Left ventricle myocardium superior (tissue), 1 donor: Measurements from ENCODE around the gene DNAJC6. TPM values are rescaled to one million over a fixed set of nuclear protein-coding genes. Genes with fewer than 3 reads are reported as not detected.

Experiments used
- ATAC-seq: fragments of 200-7000 bp; cut with Tn5 transposase; one replicate; pipeline ENCODE4 v1.9.1; 2020; ENCODE audit warnings: mild to moderate bottlenecking, moderate library complexity
- DNase-seq: peaks from one replicate; pipeline ENCODE4 v3.0.0-alpha.2; 2020
- intact Hi-C: fragments of 100-400 bp; cut with micrococcal nuclease; formaldehyde crosslinking; loops from one replicate; pipeline ENCODE4 v1.11.0; 2022
- long read RNA-seq: library from polyadenylated mRNA; unstranded; transcript quantifications from one replicate; pipeline ENCODE4 v2.0.0, GENCODE V29; 2021
- total RNA-seq: library from RNA; stranded (reverse); fragmentation: NEBNext Ultra II Directional; extraction: Animal tissue kit (Norgen Biotek cat#: 25700); gene quantifications from one replicate; pipeline ENCODE4 v1.2.1, GENCODE V29; 2021
- donor health status: DM: no; HTN: yes; CAD: no; lungs with severe emphysema.

Gene DNAJC6
- total RNA-seq: 3.6 TPM
- long read RNA-seq, partial matches to known transcripts: 3 of 7 reads
- long read RNA-seq, other reads (novel, unspliced or antisense): 4 of 7 reads

DNA sequence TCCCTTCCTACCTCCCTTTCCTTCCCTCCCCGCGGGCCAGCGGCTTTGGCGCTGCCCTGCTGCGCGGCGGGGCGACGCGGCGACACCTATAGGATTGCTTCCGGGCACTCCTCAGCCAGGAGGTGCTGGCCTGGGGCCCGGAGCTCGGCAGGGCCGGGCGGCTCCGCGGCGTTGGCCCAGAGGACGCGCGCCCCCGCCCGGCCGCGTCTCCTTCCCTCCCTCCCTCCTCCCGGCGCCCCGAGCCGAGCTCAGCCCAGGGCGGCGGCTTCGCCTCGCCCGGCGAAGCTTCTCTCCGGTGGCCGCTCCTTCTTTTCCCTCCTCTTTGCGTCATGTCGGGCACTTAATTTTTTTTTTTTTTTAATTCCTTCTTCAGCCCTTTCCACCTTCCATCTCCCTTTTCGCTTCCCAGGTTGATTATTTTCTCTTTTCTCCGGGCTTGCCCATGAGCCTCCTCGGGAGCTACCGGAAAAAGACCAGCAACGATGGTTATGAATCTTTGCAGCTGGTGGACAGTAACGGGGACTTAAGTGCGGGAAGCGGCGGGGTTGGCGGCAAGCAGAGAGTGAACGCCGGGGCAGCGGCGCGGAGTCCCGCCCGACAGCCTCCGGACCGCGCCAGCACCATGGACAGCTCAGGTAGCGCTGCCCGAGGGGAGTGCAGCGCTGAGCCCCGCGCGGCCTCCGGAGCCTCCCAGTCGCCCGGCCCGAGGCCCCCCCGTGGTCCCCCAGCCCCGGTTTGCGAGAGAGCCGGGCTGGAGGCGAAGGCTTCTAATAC is at the start of gene DNAJC6:
DNAJC6 (plus strand) TSS at position 240 of the 774 bp plus-strand sequence; CDS start at position 443, 203 bp downstream.
- peak; percentile 100 for ATAC-seq
- intact Hi-C loops: loop anchor here (10.0 kb wide), 1 partner anchor 55 kb away; no protein-coding TSS in a partner anchor

DNA sequence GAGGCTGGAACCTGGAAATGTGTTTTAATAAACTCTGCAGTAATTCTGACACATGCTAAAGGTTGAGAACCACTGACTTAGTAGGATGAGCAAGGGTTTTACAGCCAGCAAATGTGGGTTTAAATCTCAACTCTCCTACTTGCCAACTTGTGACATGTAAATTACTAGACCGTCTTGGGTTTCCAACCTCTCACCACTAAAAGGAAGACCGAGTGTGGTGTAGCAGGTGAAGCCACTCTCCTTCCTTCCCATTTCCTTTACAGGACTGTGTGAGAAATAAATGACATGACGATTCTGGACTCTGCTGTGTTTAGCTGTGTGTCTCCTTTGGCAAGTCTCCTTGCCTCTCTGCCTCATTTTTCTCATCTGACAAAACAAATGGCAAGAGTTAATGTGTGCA is 49.5 kb upstream of the DNAJC6 start:
- ATAC-seq (no peak), DNase-seq (no peak)
- intact Hi-C loops: loop anchor here (10.0 kb wide), 1 partner anchor 55 kb away; no protein-coding TSS in a partner anchor

More for the DNA sequence above, at the start of gene DNAJC6:
- peak; percentile 84 for DNase-seq

DNA sequence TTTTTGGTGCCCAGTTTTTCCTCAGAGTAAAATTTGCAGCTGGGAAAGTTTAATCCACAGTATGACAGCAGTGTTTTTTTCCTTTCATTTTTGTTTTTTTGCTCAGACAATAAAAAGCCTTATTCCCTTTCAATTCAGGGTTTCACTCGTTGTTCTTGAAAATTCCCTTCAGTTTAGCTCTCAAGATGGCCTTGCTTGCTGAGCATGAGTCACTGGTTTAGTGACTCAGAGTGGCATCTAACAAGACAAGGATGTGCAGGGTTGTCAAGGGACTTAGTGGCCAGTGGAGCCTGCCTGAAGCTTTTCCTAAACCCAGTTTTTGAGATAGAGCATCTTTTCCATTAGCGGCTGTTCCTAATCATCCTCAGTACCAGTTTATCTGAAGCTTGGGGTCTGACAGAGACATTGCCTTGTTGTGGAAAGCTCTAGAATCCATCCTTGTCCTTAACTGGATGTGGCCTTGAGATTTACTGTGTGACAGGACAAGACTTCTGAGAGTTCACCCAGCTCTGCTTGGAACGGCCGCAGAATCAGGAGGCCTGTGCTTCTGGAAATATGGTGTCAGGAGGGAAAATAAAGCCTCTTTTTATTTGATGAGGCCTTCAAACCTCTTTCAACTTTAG is 48.4 kb upstream of the DNAJC6 start:
- ATAC-seq (no peak), DNase-seq (no peak)
- intact Hi-C loops: no loop called here

DNA sequence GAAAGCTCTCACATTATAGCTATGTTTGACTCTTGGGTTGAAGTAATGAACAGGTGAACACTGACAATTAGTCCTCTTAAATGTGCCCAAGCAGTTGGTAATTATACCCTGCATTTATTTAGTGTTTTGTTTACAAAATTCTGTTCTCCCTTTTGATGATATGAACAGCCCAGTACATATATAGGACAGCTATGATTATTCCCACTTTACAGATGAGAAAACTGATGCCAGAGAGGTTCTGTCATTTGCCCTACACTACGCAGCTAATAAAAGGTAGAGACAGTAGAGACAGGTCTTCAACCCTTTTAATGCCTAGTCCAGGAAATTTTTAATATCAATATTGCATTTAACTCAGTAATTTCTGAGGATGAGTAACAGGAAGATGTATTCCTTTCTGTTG is 46.1 kb upstream of the DNAJC6 start:
- ATAC-seq: no peak
- intact Hi-C loops: no loop called here

DNA sequence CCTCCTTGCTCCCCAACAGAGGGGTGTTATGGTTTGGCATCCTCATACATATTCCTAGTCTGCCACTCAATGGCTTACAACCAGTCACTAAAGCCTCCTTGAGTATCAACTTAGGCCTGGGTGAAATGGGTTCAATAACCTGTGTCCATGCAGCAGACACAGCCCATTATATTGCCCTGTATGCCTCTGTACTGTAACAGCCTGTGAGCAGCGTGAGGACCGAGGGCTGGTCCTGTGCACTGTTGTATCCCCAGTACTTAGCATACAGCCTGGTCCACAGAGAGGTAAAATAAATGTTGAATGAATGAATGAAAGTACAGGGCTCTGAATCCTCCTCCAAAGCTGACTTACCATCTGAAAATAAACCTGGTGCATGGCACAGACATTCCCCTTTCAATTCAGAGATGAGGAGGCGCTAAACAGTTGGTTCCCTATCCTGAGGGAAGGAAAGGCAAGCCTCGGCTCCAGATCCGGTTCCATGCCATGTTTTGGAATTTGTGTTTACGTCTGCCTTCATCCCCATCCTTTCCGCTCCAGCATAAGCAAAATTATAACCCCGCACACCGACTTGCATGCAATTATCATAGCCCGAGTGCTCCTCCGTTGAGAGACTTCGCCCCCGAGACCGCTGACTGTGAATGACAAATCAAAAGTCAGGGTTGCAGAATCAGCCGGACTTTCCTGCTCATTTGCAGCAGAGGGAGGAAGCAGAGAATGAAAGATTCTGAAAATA is 45.0 kb upstream of the DNAJC6 start:
- intact Hi-C loops: no loop called here
- DNase-seq: no peak
- ATAC-seq: peak; percentile 62

More for the DNA sequence above, 46.1 kb upstream of the DNAJC6 start:
- no peak for DNase-seq

DNA sequence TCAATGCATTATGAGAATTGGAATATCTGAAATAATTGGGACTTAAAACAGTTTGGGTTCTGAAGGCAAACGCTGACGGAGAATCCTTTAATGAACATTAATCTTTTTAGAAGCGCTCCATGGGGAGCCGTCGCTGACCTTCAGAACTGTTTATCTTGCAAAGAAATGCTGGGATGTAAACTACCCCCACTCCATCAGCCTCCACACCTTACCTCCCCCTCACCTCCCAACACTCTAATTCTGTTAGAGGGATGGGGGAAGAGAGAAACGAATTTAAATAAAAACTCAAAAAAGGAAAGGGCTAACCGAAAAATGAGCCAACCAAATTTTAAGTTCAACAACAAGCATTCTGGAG is 44.1 kb upstream of the DNAJC6 start:
- intact Hi-C loops: no loop called here
- no peak for DNase-seq
- no peak for ATAC-seq

DNA sequence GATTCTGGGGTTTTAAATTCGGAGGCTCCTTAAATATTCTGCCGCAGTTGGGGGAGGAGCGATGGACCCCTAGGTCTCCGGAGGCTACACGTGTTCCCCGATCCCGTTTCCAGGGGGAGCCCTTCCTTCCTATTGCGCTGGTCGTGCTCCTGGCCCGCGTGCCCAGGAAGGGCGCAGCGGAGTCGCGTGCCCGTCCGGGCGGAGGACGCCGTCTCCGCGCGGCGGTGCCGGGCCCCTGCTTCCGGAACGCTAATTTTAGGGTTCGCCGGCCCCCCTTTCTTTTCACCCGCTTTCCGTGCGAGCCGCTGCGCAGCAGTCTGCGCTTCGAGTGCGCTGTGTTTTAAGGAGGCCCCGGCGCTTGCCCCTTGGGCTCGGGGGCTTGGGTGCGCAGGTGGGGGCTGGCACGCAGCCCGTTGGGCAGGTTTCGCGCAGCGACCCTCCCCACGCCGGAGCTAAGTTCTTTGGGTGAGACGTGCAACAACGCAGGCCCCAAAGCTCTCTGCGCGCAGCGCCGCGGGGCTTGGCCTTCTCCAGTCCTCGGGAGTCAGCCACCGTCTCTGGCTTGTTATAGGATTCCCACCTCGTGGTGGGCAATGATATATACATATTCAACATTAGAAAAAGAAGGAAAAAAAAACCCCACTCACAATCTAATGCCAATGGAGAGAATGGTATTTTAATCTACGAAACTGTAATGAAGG is 43.5 kb upstream of the DNAJC6 start:
- intact Hi-C loops: no loop called here
- peak; percentile 62 for DNase-seq

DNA sequence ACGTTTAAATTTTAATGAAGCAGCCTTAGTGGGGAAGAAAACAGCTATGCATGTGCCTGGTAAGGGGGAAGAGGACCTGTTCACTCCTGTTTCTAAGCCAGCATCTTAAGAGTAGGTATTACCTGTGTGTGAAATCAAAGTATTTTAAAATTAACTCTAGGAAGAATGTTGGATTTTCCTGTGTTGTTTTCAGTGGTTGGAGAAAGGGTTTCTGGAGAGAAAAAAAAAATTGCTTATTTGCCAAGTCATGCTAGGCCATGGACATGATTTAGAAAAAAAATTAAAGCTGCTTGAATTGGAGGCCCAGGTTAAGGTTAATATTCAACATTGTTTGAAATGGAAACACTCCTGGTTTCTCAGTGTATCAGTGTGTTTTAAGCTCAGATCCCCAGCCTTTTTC is 42.9 kb upstream of the DNAJC6 start:
- intact Hi-C loops: no loop called here
- no peak for ATAC-seq
- no peak for DNase-seq

More for the DNA sequence above, 43.5 kb upstream of the DNAJC6 start:
- peak; percentile 97 for ATAC-seq

DNA sequence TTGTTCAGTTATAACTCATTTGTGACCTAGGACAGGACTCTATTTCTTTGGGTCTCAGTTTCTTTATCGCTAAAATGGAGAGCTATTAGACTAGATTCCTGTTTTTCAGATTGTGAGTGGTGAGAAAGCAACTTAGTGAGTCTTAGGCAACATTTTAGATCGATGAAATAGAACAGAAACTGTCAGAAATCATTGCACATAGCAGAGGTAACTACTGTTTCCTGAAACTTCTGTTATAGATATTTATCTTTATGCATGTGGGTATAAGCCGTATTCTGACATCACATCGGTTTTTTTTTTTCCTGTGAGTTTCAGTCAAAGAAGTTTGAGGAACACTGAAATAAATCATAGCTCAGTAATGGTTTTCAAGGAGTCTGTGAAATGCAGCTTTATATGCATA is 42.1 kb upstream of the DNAJC6 start:
- intact Hi-C loops: no loop called here
- DNase-seq: no peak
- ATAC-seq: no peak

DNA sequence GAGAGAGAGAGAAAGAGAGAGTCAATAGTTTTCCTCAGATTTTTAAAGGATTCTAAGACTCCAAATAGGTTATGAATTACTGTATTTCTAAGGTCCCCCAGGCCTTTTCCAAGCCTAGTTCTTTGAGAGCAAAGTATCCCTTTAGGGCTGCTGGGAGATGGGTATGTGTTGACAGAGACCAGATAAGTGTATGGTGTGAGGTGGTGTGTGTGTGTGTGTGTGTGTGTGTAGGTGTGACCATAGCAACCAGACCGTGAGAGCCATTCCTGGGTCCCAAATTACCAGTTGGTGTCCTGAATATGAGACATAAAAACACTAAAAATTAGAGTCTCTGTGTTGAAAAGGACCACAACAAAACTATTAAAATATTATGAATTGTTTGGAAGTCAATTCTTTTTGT is 41.7 kb upstream of the DNAJC6 start:
- ATAC-seq: no peak
- no peak for DNase-seq
- intact Hi-C loops: no loop called here

DNA sequence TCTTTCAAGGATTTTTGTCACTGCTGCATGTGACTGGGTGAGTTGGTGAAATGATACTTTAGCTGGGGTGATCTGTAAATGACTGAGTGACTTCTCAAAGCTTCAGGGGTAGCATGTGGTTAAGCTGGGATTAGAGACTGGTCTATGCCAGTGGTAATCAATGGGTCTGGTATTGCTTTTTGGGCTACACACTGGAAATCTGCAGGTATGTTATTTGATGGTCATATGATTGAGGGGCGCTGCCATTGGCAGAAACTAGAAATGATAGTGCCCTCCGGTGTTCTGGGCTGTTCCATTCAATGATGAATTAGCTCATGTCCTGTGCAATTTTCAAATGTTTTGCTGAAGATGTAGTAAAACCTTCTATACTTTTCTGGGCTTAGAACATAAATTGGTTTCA is 39.7 kb upstream of the DNAJC6 start:
- no peak for ATAC-seq
- DNase-seq: no peak
- intact Hi-C loops: no loop called here

DNA sequence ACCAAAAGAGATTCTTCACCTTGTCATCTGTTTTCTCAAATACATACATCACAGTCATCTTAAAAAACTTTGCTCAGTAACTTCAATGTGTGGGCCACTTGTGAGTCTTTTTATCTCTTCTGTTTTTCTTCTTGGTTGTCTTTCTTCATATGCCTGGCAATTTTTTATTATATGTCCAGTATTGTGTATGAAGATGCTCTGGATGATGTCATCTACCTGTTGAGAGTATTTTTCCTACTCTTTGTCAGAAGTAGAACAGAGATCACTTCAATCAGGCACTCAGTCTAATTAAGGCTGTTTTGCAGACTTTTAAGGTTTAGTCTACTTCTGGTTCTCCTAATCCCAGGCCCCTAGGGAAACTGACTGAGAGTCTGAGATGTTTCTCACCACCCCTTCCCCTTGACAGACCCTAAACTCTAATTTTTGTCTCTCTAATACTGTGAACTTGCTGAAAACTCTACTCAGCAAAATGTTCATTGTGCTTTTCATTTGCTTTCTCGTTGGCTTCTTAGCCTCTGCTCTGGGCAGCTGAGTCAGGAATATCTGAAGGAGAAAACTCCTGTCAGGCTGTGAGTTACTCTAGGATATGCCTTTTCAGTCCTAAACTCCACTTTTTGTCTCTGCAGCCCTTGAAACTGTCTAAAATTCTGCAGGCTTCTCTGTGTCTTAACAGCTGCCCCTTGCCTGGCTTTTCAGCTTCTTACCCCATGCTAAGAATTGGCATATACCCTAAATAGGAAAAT is 33.0 kb upstream of the DNAJC6 start:
- intact Hi-C loops: no loop called here
- ATAC-seq (no peak), DNase-seq (no peak)

DNA sequence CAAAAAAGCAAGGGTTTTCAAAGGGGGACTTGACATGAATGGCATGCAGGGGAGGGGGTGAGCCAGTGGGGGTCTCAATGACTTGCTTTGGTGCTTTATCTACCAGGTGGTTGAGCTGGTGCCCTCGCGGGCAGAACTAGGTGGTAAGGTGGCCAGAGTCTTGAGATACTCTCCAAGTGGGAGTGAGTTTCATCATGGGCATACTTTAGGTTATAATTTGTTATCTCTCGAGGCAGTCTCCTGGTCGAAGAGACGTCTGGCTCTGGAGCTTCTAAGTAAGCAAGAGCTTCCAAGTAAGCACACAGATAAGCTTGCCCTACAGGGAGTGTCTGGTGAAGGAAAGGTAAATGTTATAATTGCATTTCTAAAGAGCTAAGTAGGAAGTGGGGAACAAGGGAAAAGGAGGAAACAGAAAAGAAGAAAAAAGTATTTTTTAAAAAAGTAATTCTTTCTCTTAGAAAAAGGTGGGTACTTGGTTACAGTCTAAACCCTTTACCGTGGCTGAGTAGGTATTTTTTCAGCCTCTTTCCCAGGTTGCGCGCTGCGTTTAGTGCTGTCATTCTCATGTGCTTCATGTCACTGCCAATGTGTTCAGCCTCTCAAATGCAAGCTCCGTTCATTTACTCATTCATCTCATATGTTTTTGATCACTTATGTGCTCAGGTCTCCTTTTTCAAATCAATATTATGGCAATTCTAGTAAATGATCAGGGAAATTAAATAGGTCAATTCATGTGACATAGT is 31.6 kb upstream of the DNAJC6 start:
- ATAC-seq (peak; percentile 59), DNase-seq (no peak)
- intact Hi-C loops: no loop called here

DNA sequence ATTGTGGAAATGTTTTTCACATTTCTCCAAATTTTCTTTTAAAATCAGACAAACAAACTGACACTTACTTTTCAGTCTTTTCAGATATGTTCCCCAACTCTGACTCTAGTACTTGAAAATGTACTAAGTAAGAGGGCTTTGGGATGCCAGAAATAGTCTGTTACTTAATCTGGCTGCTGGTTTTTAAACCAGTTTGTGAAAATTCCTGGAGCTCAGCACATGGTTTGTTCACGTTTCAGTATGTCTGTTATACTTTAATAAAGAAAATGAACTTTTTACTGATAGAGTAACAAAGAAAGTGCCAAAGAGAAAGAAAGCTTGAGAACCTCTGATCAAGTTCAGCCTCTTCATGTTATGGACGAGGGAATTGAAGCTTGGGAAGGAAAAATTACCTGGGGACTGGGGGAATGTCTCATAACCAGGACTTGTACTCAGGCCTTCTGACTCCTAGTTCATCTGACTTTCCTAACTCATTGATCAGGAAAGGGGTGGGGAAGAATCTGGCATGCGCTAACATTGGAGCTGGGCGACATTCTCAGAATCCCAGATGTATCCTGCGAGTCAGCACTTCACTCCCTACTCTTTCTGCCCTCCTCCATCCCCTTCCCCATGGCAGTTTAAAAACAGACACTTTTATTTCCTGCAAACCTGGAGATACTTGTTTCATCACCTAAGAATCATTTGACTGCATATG is 30.8 kb upstream of the DNAJC6 start:
- peak; percentile 73 for ATAC-seq
- no peak for DNase-seq
- intact Hi-C loops: no loop called here

DNA sequence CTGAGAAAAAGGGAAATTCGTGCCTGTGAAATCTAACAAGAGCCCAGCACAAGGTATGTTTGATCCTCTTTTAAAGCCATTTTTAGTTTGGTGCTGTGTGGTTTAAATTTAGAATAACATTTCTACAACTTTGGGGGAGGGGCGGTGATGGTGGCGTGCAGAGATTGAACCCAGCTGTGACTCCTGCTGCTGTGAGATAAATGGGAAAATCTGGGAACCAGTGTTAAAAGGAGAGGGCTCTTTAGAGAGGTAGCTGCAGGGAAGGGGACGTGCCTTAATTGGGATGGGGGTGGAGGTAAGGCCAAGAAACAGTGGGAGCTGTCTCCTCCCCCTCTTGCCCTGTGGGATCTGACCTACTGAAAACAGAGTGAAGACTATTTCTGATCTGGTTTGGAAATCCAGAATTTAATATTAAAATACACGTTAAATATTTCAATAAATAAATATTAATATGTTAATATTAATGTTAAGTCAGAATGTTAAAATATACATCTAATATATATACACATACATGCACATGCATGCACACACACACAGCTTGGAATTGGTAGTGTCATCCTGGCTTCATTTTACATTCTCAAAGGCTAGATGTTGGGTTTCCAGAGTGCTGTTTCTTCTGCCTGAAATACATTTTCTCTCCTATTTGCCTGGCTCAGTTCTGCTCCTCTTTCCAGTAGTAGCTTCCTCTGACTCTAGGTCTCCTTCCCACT is 30.1 kb upstream of the DNAJC6 start:
- intact Hi-C loops: no loop called here
- DNase-seq (no peak), ATAC-seq (peak; percentile 66)

DNA sequence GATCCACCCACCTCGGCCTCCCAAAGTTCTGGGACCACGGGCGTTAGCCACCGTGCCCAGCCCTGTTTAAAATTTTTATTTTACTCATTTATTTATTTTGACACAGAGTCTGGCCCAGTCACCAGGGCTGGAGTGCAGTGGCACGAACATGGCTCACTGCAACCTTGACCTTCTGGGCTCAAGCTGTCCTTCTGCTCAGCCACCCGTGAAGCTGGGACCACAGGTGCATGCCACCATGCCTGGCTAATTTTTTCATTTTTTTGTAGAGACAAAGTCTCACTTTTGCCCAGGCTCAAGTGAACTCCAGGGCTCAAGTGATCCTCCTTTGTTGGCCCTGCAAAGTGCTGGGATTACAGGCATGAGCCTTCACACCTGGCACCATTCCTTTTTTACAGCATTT is 27.5 kb upstream of the DNAJC6 start:
- DNase-seq (no peak), ATAC-seq (no peak)
- intact Hi-C loops: no loop called here

DNA sequence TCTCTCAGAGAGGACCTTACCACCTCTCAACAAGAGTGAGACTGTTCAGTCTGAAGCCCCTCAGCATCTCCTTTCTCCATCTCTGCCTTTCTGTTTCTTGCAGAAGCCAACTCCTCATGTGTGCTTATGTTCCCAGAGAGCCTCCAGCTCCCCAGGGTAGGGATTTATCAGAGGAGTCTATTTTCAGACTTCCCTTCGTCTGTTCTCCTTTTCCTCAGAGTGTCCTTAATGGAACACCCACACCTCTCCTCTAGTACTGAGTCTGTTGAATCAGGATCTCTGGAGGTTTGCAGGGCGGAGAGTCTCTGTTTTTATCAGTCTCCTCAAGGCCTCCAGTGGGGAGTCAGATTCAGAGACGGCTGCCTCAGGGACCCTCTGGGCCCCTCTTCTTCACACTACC is 25.1 kb upstream of the DNAJC6 start:
- intact Hi-C loops: no loop called here
- ATAC-seq: peak; percentile 79

More for the DNA sequence above, 25.1 kb upstream of the DNAJC6 start:
- DNase-seq: no peak
